Mesenteric fat pad (tissue), 1 donor: Measurements from ENCODE around the gene MYL9. TPM values are rescaled to one million over a fixed set of nuclear protein-coding genes. Genes with fewer than 3 reads are reported as not detected.
"Not testable (repeated sequence)": the region's sequence is repeated elsewhere in the genome, so short reads cannot be mapped to it uniquely, and the experiment has no call there.

Experiments used
- DNase-seq: peaks from one replicate; pipeline ENCODE4 v3.0.0-alpha.2; 2020; ENCODE audit warnings: low spot score
- total RNA-seq: library from RNA; stranded (reverse); fragmentation: NEBNext Ultra II Directional; extraction: Animal tissue kit (Norgen Biotek cat#: 25700); gene quantifications from one replicate; pipeline ENCODE4 v1.2.1, GENCODE V29; 2021
- donor health status: DM: yes; HTN: yes; CAD: no.

The MYL9 gene
- total RNA-seq, 1 donor from 2014 or later: 518 TPM

- no peak for DNase-seq
Measured at GRCh38 chr20:36548704-36549627, 7.6 kb downstream of the MYL9 start.

GRCh38 chr20:36549628-36549941, 8.3 kb downstream of the MYL9 start:
- no peak for DNase-seq

GRCh38 chr20:36549942-36550789, 8.8 kb downstream of the MYL9 start:
- DNase-seq: no peak

DNA sequence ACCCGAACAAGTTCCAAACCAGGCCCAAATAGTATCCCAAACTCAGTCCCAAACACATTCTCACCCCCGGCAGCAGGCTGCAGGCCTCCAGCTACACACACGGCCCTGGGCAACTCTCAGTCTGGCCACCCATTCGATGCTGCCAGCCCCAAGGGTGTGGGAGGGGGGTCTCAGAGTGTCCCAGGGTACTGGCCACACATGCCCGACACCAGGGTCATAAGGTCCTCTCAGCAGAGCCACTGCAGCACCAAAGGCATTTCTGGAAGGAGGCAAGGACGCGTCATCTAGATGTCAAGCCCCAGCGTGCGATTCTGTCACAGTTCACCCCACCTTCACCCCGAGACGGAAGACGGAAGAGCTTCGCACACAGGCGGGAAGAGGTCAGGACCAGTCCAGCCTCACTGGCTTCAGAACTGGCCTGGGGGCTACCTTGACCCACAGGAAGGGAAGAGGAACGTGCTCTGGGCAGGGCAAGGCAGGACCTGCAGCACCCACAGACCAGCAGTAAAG, 9.5 kb downstream of the MYL9 start:
- no peak for DNase-seq

- no peak for DNase-seq
Measured at GRCh38 chr20:36555248-36555647, 13.9 kb downstream of the MYL9 start.

DNA sequence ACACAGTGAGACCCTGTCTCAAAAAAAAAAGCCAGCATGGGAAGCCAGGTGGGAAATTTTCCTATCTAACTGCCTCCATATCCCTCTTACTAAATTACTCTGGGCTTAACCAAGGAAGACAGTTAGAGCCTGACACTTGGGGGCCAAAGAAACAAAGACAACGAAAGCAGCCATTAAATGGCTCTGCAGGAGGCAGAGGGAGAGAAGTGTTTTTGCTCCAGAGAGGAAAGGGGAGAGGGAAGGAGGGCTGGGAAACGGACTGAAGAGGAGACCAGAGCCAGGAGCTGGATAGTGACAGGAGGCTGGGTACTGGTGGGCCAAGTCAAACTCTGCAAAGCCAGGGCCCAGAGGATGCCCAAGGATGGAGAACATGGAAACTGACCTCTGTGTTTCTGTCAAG, 21.4 kb downstream of the MYL9 start:
- DNase-seq: no peak

DNA sequence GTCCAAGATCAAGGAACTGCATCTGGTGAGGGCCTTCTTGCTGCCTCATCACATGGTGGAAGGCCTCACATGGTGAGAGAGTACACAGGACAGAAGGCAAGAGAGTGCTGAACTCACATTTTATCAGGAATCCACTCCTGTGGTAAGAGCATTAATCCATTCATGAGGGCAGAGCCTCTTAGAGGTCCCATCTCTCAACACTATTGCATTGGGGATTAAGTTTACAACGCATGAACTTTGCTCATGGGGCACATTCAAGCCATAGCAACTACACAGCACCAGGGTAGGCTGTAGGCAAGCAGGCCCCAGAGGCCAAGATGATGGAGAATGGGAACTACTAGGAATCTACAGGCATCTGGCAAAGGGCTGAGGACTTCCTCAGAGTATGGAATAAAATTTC, 22.1 kb downstream of the MYL9 start:
- no peak for DNase-seq

GRCh38 chr20:36564078-36564725, 22.9 kb downstream of the MYL9 start:
- DNase-seq: not testable (repeated sequence)

DNA sequence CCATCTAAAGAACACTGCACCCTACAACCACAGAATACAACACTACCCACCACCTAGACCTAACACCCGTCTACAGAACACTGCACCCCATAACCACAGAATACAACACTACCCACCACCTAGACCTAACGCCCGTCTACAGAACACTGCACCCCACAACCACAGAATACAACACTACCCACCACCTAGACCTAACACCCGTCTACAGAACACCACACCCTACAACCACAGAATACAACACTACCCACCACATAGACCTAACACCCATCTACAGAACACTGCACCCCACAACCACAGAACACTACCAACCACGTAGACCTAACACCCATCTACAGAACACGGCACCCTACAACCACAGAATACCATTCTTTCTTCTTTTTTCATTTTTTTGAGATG, 23.4 kb downstream of the MYL9 start:
- DNase-seq: not testable (repeated sequence)

DNA sequence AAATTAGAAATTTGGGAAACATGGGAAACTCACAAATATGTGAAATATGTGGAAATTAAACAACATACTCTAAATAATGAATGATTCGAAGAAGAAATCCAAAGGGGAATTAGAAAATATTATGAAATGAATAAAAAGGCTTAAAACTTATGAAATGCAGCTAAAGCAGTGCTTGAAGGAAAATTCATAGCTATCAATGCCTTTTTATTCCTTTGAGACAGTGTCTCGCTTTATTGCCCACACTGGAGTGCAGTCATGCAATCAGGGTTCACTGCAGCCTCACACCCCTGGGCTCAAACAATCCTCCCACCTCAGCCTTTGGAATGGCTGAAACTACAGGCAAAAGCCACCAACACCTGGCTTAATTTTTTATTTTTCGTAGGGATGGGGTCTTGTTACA, 24.2 kb downstream of the MYL9 start:
- no peak for DNase-seq

- no peak for DNase-seq
Measured at GRCh38 chr20:36569847-36570429, 28.6 kb downstream of the MYL9 start.

DNA sequence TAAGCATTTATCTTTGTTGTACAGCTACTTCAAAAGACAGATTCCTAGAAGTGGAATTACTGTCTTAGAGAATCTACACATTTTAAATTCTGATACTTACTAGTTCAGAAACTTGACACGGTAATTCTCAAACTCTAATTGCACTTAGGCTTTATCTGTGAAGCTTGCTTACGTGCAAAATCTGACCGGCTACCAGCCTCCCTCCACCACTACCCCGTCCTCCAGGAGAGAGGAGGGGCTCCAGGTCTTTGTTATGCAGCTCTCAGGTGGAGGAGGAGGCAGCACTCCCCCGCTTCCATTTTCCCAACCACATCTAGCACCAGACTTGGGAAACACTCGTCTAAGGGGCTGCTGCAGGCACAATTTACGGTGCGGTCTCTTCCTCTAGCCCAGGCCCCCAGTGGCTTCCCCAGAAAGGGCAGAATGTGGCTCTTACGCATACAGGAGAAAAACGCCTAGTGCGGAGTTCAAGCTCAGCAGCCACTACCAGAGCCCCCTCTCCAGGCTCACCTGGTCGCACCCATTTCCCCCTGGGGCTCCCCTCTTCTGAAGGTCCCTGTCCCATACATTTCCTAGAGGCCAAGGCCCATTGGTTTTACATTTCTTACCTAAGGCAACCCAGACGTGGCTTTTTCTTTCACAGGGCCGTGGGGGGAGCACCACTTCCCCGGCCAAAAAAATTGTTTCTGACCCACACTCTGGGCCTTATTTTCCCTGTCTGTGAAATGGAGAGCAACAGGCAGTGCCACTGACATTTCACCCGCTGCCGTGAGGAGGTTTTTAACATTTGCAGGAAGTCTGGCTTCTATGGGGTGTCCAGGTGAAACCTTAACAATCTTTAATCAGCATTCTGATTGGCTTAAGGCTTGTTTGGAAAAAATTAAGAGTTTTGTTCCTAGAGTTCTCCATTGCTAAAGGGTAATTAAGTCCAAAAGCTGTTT, 30.5 kb downstream of the MYL9 start:
- DNase-seq: no peak

- no peak for DNase-seq
Measured at GRCh38 chr20:36572701-36573102, 31.4 kb downstream of the MYL9 start.

DNA sequence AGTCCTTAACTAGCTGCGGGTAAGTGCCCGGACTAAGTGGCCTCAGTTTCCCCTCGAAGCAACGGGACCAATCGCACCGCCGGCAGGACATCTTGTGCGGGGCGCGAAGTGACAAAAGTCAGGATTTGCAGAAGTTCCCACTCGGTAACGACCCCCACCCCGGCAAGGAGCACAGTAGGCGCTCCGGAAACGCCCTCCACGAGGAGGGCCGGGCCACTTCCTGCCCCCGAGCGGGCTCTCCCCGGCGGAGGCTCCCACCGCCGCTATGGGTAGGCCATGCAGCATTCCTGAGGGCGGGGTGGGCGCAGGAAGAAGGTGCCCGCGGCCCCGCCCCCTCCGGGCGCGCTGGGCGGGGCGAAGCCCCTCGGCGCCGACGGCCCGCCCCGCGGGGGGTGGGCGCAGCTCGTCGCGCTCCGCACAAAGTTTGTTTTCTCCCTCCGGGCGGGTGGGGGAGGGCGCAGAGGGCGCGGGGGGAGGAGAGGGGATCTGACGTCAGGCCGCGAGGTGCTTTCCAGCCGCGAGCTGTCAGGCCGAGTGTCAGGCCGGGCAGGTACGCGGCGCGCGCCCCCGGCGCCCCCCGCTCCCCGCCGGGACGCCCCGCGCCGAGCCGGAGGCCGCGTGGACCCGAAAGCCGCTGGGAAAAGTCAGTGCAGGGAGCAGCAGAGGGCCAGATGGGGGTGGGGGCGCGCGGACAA, 31.9 kb downstream of the MYL9 start, which contains the start of gene TGIF2:
Gene TGIF2, plus strand, starts transcription at position 495 of the 695 bp plus-strand sequence. CDS start 5,178 bp downstream, outside the sequence.
- DNase-seq: no peak

GRCh38 chr20:36573798-36574365, 32.6 kb downstream of the MYL9 start:
- no peak for DNase-seq

DNA sequence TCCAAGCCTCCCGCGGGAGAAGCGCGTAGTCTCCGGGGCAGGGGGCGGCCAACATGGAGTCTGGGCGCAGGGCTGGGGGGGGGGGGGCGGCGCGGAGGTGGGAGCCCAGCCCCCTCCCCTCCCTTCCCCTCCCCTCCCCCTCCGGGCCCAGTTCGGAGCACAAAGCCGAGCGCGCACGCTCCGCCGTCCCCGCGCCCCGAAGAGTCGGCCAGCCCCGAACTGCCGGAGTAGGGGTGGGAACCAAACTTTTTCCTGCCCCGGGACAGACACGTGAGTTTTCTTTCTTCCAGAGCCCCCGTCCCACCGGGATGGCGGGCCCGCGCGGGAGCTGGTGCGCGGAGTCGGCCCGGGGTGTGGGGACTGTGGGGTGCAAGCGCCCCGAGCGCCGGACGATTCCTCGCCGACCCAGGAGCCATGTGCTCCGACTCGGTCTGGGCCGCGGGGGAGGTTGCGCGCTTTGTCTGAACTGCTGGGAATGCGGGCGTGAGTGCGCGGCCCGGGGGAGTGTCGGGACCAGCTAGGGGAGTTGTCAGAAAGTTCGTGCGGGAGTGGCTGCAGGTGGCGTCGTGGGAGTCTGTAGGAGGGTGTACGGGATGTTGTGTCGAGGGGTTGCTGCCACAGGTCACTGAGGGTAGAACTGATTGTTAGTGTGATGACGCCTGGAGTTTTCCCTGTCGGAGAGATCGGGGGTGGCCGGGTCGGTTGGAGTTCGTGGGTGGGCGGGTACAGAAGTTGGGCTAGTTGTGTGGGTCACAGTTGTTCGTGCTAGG, 33.2 kb downstream of the MYL9 start:
- DNase-seq: no peak

DNA sequence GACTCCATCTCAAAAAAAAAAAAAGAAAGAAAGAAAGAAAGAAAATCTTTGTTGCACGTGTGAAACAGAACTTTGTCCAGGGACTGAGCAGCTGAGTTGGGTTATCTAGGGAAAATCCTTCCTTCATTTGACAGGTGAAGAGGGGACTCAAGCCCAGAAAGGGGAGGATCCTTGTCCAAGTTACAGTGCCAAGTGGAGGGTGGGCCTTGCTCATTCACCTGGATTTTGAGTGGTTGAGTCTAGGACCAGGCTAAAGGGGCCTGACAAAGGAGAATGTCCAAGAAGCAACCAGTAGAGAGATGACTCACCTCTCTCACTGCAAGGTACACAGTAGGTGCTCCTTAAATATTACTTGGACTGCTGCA, 34.7 kb downstream of the MYL9 start:
- DNase-seq: no peak

GRCh38 chr20:36578356-36579041, 37.2 kb downstream of the MYL9 start:
- DNase-seq: no peak
